Embryonic facial prominence (tissue), 1 donor: ENCODE data around the gene RAET1G.

Experiments
- DNase-seq: peaks from one replicate; pipeline ENCODE4 v3.0.0-alpha.2; 2016; ENCODE audit errors: extremely low spot score

Gene RAET1G

GRCh38 chr6:149867876-149868640, 54.9 kb downstream of the RAET1G start:
- DNase-seq: no peak
